Esophagus squamous epithelium (tissue), 5 donors: ENCODE data around the gene BIN1. TPM values are rescaled to one million over a fixed set of nuclear protein-coding genes. Genes with fewer than 3 reads are reported as not detected.
"Not testable (repeated sequence)": the region's sequence is repeated elsewhere in the genome, so short reads cannot be mapped to it uniquely, and the experiment has no call there.

ENCODE experiments used
- DNase-seq: peaks from one replicate; lab custom pipeline; 2025; lab: John Stamatoyannopoulos, UW
- H3K27ac ChIP-seq, 4 donors: fragments of 200-600 bp; sonication (generic); one replicate each; pipeline ENCODE4 v1.5.1; 2016 to 2019; ENCODE audit warnings: mild to moderate bottlenecking in 1 of 4
- H3K27me3 ChIP-seq, 4 donors: fragments of 200-600 bp; sonication (generic); 1 replicate in 3 of 4; 2 replicates in 1 of 4; pipeline versions ENCODE4 v1.5.1 to v1.6.0; 2017 to 2021; ENCODE audit warnings: antibody characterized with exemption in 1 of 4
- H3K36me3 ChIP-seq, 3 donors: fragments of 200-600 bp; sonication (generic); one replicate each; pipeline ENCODE4 v1.5.1; 2016 to 2019
- H3K4me1 ChIP-seq, 3 donors: fragments of 200-600 bp; sonication (generic); one replicate each; pipeline ENCODE4 v1.5.1; 2017 to 2019
- H3K4me3 ChIP-seq, 4 donors: fragments of 200-600 bp; sonication (generic); 1 replicate in 3 of 4; 2 replicates in 1 of 4; pipeline ENCODE4 v1.5.1; 2016 to 2019; ENCODE audit warnings: mild to moderate bottlenecking in 2 of 4, moderate library complexity in 1 of 4
- H3K9me3 ChIP-seq, 3 donors: fragments of 200-600 bp; sonication (generic); one replicate each; pipeline ENCODE4 v1.5.1; 2016 to 2019
- CTCF ChIP-seq, 6 experiments: fragments of 450-650 bp in 4 of 6; fragments of 200-600 bp in 2 of 6; sonication (generic) in 2 of 6; IDR thresholded peaks; one replicate each; pipeline ENCODE4 v1.5.1; 2016 to 2019; ENCODE audit warnings: antibody characterized with exemption in 6 of 6, mild to moderate bottlenecking in 4 of 6, moderate library complexity in 4 of 6
- POLR2A ChIP-seq, 4 donors: fragments of 450-650 bp; IDR thresholded peaks; one replicate each; pipeline ENCODE4 v1.6.1; 2017; ENCODE audit warnings: antibody characterized with exemption in 4 of 4, mild to moderate bottlenecking in 4 of 4, moderate library complexity in 3 of 4
- WGBS, 2 donors: methylation state at CpG; one replicate each; pipeline ENCODE4 v1.1.5; 2018; 5-methylcytosine and 5-hydroxymethylcytosine counted together
- intact Hi-C: fragments of 100-400 bp; cut with DNase I; formaldehyde crosslinking; loops from one replicate; pipeline ENCODE4 v1.15.0; 2022
- total RNA-seq, 4 donors: library from RNA; depleted of rRNA; stranded (reverse); fragments of >200 nt; gene quantifications; one replicate each; pipeline ENCODE4 v1.1.0, GENCODE V29; 2016
- donor health status: DM: yes; HTN: yes; CAD: no.

Gene BIN1
- total RNA-seq, 4 donors from 2014 or later: 10.8 to 23.3 (median 15.5) TPM

- H3K9me3 ChIP-seq: no peaks in the 10 kb centered on the region
- TF ChIP-seq CTCF (IDR thresholded peaks at IDR 0.05) (no peak), POLR2A (IDR thresholded peaks at IDR 0.05) (no peak)
- H3K36me3 ChIP-seq: no peaks in the 10 kb centered on the region
- no peak for DNase-seq
- no peak overlapping the region for H3K4me3 ChIP-seq
- H3K27ac ChIP-seq: no peak overlapping the region
- H3K4me1 ChIP-seq: no peaks in the 10 kb centered on the region
- WGBS, 2 donors: 74 to 76% methylated on average over 10 of the region's 11 CpGs
- intact Hi-C loops: no loop called here
- H3K27me3 ChIP-seq: peaks cover 0 to 4% (median 0%) of the 10 kb centered on the region in 4 donors
Measured at GRCh38 chr2:127034883-127035611, 71.9 kb downstream of the BIN1 start.

- H3K36me3 ChIP-seq: no peaks in the 10 kb centered on the region
- no peaks in the 10 kb centered on the region for H3K9me3 ChIP-seq
- WGBS, 2 donors: 83 to 90% methylated on average over 5 to 6 of the region's 6 CpGs
- peaks cover 0 to 7% (median 0%) of the 10 kb centered on the region in 4 donors for H3K27me3 ChIP-seq
- no peaks in the 10 kb centered on the region for H3K4me1 ChIP-seq
- H3K27ac ChIP-seq: no peak overlapping the region
- TF ChIP-seq CTCF (IDR thresholded peaks at IDR 0.05): no peak
- TF ChIP-seq POLR2A (IDR thresholded peaks at IDR 0.05): no peak
- no peak for DNase-seq
- no peak overlapping the region for H3K4me3 ChIP-seq
- intact Hi-C loops: no loop called here
Measured at GRCh38 chr2:127034051-127034450, 72.9 kb downstream of the BIN1 start.

DNA sequence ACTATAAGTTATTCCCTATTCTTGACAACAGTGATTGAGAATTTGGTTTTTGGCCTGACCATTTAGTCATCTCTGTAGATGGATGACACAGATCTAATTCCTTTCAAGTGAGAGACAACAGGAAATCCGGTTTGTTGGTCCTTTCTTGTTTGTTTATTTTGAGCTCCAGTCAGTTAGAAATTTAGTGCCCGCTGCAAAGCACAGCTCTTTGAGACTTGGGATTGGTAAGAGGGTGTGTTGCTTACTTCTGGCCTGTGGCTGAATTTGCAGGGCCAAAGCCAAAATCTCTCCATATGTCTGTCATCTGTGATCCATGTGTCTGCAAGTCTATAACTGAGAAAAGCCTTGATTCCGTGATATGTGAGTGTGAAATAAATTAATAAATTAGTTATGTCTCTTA, 74.3 kb downstream of the BIN1 start:
- WGBS, 2 donors: 64 to 68% methylated on average over 3 of the region's 3 CpGs
- no peak overlapping the region for H3K4me3 ChIP-seq
- H3K36me3 ChIP-seq: no peaks in the 10 kb centered on the region
- no peaks in the 10 kb centered on the region for H3K9me3 ChIP-seq
- H3K4me1 ChIP-seq: no peaks in the 10 kb centered on the region
- intact Hi-C loops: no loop called here
- no peak for DNase-seq
- H3K27ac ChIP-seq: no peak overlapping the region
- TF ChIP-seq POLR2A (IDR thresholded peaks at IDR 0.05): no peak
- peaks cover 0 to 19% (median 0%) of the 10 kb centered on the region in 4 donors for H3K27me3 ChIP-seq

- TF ChIP-seq POLR2A (IDR thresholded peaks at IDR 0.05) (no peak), CTCF (IDR thresholded peaks at IDR 0.05) (no peak)
- intact Hi-C loops: no loop called here
- no peak for DNase-seq
- 69 to 82% methylated on average over 5 of the region's 5 CpGs for WGBS, 2 donors
- Histone ChIP-seq H3K27me3 (peaks cover 0 to 50% (median 0%) of the 10 kb centered on the region in 4 donors), H3K4me1 (peaks cover 5 to 20% (median 10%) of the 10 kb centered on the region in 3 donors), H3K36me3 (no peaks in the 10 kb centered on the region), H3K9me3 (no peaks in the 10 kb centered on the region), H3K27ac (no peak overlapping the region), H3K4me3 (no peak overlapping the region)
Measured at GRCh38 chr2:127029350-127030051, 77.5 kb downstream of the BIN1 start.

GRCh38 chr2:127028745-127029144, 78.2 kb downstream of the BIN1 start:
- peaks cover 5 to 21% (median 10%) of the 10 kb centered on the region in 3 donors for H3K4me1 ChIP-seq
- H3K9me3 ChIP-seq, DNase-seq, H3K27ac ChIP-seq, intact Hi-C loops, H3K4me3 ChIP-seq, H3K36me3 ChIP-seq: not testable (repeated sequence)
- H3K27me3 ChIP-seq: peaks cover 0 to 54% (median 0%) of the 10 kb centered on the region in 4 donors
- WGBS, 2 donors: 54 to 58% methylated on average over 1 of the region's 1 CpG

GRCh38 chr2:127027715-127028114, 79.2 kb downstream of the BIN1 start:
- Histone ChIP-seq H3K27ac (no peak overlapping the region), H3K4me1 (peaks cover 5 to 21% (median 10%) of the 10 kb centered on the region in 3 donors), H3K9me3 (peaks cover 0 to 5% (median 0%) of the 10 kb centered on the region in 3 donors), H3K27me3 (peaks cover 0 to 58% (median 0%) of the 10 kb centered on the region in 4 donors), H3K36me3 (no peaks in the 10 kb centered on the region), H3K4me3 (no peak overlapping the region)
- TF ChIP-seq CTCF (IDR thresholded peaks at IDR 0.05) (no peak), POLR2A (IDR thresholded peaks at IDR 0.05) (no peak)
- DNase-seq: no peak
- WGBS, 2 donors: 88 to 94% methylated on average over 2 of the region's 2 CpGs
- intact Hi-C loops: no loop called here
